GM18909 (cell line): ENCODE data around the gene CHCHD2.
A peak's percentile ranks its signal among the peaks of the same experiment; 100 is the strongest.
"Not testable (repeated sequence)": the region's sequence is repeated elsewhere in the genome, so short reads cannot be mapped to it uniquely, and the experiment has no call there.

ENCODE experiments used
- ATAC-seq: cut with Tn5 transposase; IDR thresholded peaks from one replicate; pipeline ENCODE4 v1.9.1; 2021; ENCODE audit warnings: mild to moderate bottlenecking; ENCODE audit not compliant: unreplicated experiment, poor library complexity

The CHCHD2 gene, protein sequence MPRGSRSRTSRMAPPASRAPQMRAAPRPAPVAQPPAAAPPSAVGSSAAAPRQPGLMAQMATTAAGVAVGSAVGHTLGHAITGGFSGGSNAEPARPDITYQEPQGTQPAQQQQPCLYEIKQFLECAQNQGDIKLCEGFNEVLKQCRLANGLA

DNA sequence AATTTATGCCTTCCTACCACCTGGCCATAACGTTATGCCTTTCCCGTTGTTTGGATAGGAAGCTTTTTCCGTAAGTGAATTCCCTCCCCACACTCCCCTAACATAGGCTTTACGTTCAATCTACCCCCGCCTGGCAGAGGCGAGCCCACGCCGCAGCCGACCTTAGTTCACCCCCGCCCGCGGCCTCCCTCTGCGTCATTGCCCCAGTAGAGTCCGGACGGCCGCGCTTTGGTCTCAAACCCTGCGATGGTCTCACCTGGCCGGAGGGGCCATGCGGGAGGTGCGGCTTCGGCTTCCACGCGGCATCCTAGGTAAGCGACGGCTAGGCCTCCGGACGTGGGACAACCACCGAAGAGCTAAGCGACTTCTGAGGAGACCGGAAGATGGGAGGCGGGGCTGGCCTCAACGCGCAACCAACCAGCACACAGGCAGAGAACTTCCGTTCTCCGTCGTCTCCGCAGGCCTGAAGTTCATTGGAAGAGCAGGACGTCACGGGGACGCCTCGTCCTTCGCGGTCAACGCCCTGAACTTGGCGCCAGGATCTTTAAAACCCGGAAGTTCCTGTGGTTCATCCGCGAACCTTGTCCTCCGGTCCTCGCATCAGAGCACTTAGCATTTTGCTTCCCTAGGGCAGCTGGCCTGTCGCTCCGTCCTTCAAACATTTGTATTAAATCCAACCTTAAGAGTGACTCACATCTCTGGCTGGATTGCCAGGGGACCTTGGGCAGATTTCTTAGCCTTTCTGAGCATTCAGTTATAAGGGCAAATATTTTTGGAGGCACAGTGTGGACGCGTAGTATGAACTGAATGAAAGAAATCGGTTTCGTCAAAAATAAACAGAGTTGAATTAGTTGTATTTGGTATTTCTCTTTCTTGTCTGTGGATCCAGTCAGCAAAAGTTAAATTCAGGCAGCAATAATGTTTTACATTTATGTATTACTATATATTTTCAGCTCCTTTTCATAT lies at the start of gene CHCHD2:
CHCHD2 (minus strand) TSS at position 369 of the 966 bp plus-strand sequence; CDS start at position 306, 63 bp downstream.
- ATAC-seq, result peak; percentile 100

DNA sequence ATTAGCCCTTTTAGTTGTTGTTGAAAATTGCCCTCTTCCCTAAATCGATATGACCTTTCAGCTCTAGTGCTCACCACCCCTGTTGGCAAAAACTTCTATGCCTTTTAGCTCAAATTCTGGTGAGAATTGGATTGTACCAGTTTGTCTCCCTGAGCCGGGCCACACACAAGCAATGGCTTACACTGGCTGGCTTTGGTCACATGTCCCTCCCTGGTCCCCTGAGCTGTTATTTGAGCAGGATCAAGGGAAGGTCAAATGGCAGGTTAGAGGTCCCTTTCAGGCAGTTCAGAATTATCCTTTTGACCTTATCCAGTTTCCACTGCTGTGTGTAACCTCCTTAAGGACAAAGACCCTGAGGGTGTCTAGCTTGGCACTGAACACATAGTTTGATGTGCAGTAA lies 24.8 kb upstream of the CHCHD2 start:
- not testable (repeated sequence) for ATAC-seq

DNA sequence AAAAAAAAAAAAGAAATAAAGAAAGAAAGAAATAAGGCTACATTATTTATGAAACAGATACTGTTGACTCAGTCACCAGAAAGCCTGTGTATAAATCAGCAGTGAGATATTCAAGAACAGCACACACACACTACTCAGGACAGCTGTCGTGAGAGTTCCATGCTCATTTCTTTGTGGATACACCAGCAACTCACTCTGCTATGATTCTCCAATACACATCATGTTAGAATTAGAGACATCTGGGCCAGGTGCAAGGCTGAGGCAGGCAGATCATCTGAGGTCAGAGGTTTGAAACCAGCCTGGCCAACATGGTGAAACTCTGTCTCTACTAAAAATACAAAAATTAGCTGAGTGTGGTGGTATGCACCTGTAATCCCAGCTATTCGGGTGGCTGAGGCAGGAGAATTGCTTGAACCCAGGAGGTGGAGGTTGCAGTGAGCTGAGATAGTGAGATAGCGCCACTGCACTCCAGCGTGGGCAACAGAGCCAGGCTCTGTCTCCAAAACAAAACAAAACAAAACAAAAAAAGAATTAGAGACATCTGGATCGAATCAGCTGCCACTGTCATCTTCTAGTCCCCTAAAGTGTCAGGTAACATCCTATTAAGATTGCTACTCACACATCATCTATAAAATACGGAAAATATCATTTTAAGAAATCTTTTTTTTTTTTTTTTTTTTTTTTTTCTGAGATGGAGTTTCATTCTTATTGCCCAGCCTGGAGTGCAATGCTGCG lies 21.1 kb upstream of the CHCHD2 start:
- ATAC-seq, result no peak

DNA sequence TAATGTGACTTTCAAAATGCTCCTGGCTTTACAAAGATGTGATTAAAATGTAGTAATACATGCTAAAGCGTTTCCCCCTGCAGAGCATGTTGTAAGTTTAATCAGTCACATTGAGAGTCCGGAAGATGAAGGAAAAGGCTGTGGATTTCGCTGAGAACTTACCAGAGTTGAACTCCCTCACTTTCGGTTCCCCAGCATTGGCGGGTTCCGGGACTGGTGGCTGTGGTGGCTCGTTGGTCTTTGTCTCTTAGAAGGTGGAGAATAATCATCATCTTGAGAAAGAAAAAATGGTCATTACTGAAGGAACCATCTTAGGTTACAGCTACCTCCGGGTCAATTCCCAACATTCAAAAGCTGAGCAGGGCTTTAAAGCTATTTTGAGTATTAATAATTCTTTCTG lies 19.6 kb upstream of the CHCHD2 start:
- no peak for ATAC-seq

DNA sequence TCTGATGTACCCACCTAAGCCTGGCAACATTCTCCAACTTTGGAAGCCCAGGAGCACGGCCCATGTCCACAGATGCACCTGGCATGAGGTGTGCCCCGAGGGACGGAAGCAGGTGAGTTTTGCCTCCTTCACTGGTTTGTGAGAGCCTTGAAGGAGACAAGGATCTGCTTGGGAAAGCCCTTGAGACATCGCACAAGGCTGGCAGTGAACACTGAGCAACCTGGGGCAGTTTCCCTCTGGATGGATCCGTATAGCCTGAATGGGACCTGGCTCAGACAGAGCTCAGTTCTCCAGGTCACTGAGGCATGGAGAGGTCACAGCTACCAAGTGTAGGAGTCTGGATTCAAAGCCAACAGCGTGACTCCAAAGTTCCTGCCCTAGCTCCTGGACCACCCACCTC lies 18.7 kb upstream of the CHCHD2 start:
- ATAC-seq, result no peak

DNA sequence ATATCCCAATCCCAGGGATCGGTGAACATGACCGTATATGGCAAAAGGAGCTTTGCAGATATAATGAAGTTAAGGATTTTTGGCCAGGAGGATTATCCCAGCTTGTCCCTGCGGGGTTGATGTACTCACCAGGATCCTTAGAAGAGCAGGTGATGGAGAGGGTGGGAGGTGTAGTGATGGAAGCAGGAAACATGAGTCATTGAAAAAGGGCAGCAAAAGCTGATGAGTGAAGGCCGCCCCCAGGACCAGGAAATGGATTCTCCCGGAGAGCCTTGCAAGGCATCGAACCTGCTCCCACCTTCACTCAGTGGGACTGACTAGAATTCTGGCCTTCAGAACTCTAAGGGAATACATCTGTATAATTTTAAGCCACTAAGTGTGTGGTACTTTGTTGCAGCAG lies 15.2 kb upstream of the CHCHD2 start:
- ATAC-seq, result no peak

DNA sequence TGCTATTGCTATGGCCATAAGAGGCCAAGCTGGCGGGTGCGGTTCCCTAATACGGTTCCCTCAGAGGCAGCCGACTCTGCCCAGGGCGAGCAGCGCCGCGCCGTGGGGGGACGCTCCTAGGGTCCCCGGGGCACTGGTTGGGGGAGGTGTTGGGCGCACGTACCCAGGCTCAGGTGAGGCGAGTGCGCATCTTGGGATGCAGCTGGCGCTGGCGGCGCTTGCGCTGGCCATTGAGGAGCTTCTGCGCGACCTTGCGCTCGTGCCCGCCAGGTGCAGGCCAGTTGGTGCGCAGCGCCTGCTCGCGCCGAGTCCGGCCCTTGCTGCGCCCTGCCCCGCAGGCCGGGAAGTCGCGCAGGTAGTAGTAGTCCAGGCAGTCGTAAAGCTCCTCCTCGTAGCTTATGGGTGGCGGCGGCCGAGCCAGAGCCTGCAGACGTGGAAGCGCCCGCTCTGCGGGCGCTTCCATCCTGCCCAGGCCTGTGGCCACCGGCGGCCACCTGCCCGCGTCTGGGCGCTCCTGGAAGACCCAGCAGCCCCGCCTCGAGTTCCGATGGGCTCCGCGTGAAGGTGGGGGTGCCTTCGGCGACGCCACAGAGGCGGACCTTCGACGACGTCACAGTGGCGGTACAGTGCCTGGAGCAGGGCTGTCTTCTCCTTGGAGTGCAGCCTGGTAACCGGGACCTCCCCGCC lies 9.7 kb upstream of the CHCHD2 start, which contains the start of gene NUPR2:
NUPR2 (minus strand) TSS at position 566 of the 687 bp plus-strand sequence; CDS start at position 463, 103 bp downstream.
- no peak for ATAC-seq

DNA sequence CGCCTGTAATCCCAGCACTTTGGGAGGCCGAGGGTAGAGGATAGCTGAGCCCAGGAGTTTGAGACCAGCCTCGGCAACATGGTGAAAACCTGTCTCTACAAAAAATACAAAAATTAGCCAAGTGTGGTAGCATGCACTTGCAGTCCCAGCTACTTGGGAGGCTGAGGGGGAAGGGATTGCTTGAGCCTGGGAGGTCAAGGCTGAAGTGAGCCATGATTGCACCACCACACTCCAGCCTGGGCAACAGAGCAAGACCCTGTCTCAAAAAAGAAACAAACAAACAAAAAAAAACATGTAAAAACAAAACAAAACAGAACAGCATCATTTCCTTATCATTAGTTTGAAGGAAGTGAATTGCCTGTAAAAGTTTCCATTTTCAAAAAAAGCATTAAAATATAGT lies 6.0 kb upstream of the CHCHD2 start:
- not testable (repeated sequence) for ATAC-seq

DNA sequence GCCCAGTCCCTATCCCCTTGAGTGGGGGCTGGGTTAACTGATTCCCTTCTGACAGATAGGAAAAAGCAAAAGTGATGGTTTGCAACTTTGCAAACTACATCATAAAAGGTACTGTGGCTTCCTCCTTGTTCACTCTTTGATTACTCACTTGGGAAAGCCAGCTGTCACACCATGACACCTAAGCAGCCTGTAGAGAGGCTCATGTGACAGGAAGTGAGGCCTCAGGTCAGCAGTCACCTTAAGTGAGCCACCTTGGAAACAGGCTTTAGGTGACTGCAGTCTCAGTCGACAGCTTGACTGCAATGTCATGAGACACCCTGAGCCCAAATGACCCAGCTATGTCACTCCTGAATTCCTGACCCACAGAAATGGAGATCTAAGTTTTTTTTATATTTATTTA lies 4.3 kb upstream of the CHCHD2 start:
- no peak for ATAC-seq

DNA sequence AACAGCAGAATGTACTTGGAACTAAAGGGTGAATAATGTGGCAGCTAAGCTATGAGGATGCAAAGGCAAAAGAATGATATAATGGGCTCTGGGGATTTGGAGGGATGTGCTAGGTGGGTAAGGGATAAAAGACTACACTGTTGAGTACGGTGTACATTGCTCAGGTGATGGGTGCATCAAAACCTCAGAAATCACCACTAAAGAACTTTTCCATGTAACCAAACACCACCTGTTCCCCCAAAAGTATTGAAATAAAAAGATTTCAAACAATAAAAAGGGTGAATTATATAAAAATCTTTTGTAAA lies 1.6 kb upstream of the CHCHD2 start:
- ATAC-seq, result no peak

DNA sequence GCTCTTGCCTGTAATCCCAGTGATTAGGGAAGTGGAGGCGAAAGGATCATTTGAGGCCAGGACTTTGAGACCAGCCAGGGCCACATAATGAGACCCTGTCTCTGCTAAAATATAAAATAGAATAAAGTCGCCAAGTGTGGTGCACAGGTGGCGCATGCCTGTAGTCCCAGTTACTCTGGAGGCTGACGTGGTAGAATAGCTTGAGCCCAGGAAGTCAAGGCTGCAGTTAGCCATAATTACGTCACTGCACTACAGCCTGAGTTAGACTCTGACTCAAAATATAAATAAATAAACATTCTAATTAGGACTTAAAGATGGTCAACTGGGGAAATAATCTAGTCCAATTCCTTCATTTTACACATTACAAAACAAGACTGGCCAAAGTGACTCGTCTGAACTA lies 768 bp downstream of the CHCHD2 start:
- peak; percentile 32 for ATAC-seq

DNA sequence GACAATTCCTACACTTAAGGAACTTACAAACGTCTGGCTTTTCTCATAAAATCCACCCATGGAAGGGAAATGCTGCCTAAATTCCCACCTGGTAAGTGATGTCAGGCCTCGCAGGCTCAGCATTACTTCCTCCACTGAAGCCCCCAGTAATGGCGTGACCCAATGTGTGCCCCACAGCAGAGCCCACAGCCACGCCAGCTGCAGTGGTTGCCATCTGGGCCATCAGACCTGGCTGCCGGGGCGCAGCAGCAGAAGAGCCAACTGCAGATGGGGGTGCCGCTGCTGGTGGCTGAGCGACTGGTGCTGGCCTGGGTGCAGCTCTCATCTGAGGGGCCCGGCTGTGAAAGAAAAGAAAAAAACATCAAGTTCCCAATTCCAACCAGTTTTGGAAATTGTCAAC lies 2.1 kb downstream of the CHCHD2 start:
- ATAC-seq, result not testable (repeated sequence)

DNA sequence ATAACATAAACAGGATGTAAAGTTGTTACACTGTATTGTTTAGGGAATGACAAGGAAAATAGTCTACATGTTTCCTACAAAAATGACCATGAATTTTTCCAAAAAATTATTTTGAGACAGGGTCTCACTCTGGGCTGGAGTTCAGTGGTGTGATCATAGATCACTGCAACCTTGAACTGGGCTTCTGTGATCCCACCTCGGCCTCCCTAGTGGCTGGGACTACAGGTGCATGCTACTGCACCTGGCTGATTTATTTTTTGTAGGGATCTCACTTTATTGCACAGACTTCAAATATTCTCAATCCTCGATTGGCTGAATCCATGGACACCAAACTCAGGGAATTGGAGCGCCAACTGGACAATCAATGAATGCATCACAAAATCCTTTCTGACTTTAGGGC lies 6.6 kb downstream of the CHCHD2 start:
- ATAC-seq, result no peak

DNA sequence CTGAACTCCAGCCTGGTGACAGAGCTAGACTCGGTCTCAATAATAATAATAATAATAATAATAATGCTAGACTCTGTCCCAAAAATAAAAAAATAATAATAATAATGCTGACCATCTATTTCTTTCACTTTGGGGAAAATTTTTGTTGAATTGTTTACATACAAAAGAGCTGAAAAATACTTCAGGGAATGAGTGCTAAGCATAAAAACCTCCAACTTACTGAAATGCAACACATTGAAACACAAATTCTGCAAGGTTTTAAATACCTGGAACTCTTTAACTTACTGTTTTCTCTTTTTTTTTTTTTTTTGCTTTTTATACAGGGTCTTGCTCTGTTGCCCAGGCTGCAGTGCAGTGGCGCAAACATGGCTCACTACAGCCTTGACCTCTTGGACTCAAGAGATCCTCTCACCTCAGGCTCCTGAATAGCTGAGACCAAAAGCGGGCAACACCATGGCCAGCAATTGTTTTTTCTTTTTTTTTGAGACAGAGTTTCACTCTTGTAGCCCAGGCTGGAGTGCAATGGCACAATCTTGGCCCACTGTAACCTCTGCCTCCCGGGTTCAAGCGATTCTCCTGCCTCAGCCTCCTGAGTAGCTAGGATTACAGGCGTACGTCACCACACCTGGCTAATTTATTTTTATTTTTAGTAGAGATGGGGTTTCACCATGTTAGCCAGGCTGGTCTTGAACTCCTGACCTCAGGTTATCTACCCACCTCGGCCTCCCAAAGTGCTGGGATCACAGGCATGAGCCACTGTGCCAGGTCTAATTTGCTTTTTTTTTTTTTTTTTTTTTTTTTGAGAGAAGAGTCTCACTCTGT lies 7.9 kb downstream of the CHCHD2 start:
- not testable (repeated sequence) for ATAC-seq

DNA sequence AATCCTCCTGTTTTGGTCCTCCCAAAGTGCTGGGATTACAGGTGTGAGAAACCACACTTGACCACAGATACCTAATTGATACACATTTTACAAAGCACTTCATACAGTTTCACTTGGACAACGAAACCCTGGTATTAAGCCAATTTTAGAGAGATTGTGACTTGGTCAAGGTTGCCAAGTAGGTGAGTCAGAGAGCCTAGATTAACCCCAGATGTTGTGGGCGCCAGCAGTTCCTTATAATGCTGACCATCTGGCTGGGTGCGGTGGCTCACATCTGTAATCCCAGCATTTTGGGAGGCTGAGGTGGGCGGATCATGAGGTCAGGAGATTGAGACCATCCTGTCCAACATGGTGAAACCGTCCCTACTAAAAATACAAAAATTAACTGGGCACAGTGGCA lies 8.6 kb downstream of the CHCHD2 start:
- ATAC-seq, result no peak

DNA sequence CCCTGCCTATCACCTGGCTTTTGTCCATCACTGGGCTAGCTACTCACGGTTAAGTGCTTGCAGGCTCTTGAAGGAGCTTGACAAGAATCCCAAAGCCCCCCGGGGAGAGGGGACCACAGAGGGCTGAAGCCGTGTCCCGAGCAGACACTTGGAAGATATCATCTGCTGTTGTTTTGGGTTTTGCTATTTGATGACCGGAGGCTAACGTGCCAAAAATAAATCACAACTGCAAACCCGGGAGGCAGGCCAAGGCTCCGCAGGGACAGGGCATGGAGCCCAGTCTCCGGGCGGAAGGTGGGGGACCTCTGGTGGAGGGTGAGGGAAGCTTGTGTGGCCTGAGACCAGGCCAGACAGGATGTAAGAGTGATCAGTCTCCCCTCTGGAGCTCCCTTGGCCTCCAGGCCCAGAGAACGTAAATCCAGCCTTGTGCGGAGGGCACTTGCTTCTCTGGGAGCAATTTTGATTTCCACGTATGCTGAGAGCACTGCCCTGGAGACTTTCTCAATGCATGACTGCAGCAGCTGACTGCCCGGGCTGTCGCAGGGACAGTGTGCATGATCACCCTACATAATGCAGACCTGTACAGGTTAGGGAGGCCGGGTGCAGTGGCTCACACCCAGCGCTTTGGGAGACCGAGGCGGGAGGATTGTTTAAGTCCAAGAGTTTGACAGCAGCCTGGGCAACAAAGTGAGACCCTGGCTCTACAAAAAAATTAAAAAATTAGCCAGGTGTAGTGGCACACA lies 13.3 kb downstream of the CHCHD2 start, which contains the start of gene PHKG1:
PHKG1 (minus strand) TSS at position 164 of the 743 bp plus-strand sequence. CDS start 4,011 bp downstream, outside the sequence.
- ATAC-seq, result no peak

DNA sequence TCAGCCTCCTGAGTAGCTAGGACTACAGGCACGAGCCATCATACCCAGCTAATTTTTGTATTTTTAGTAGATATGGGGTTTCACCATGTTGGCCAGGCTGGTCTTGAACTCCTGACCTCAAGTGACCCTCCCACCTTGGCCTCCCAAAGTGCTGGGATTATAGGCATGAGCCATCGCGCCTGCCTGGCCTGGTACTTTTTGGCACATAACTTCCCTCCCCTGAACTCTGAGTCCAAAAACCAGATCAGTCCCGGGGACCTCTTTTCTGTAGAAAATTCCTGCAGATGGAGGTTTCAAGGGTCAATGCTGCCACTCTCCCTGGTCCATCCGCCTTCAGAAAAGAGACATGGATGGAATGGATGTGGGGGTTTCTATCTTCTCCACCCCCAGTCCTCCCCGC lies 13.9 kb downstream of the CHCHD2 start:
- not testable (repeated sequence) for ATAC-seq

DNA sequence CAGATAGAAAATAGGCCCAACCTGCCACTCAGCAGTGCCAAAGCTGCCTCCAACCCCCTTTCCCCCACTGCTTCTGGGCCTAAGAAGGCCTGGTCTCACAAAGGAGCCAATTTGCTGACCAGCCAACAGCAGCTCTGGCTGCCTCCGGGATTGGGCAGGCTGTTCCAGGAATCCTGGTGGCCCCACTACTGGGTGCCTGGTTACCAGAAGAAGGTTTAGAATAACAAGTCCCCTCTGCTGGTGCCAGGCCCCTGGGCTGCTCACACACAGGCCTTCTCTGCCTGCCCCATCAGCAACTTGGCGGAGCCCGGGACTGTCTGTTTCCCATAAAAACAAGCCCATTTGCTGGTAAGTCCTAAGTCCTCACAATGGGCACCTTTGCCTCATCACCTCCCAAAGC lies 14.7 kb downstream of the CHCHD2 start:
- ATAC-seq, result no peak

DNA sequence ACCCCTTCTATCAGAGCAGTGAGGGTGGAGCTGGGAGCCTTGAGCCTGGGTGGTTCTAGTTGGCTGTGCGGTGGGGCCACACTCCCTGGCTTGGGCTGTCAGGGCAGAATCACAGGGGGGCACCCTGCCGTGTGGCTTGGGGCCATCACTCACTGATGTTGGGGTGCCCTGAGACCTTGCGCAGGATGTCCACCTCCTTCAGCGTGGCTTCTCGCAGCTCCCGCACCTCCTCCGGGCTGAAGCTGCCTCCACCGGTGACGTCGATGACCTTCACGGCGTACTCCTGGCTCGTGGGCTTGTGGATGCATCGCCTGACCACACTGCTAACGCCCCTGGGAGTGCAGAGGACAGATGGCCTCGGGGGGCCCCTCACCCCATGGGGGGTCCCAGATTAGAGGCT lies 18.8 kb downstream of the CHCHD2 start:
- ATAC-seq, result no peak
